ENCODE measurements around the gene FLRT1. TPM values are rescaled to one million over a fixed set of nuclear protein-coding genes. Genes with fewer than 3 reads are reported as not detected.

Gene FLRT1
- total RNA-seq, 1 donor from 2014 or later: 3.7 TPM

GRCh38 chr11:64023712-64024710, 11.7 kb upstream of the FLRT1 start:
- no peak for DNase-seq

- DNase-seq: no peak
Observed at GRCh38 chr11:64025205-64025604, 10.5 kb upstream of the FLRT1 start.

- no peak for DNase-seq
Observed at GRCh38 chr11:64026575-64027205, 9.0 kb upstream of the FLRT1 start.

GRCh38 chr11:64027651-64028397, 7.9 kb upstream of the FLRT1 start:
- no peak for DNase-seq

GRCh38 chr11:64028398-64029115, 7.2 kb upstream of the FLRT1 start:
- peak; percentile 68 for DNase-seq

GRCh38 chr11:64029773-64030172, 6.0 kb upstream of the FLRT1 start:
- DNase-seq: no peak

- no peak for DNase-seq
Observed at GRCh38 chr11:64031001-64031400, 4.7 kb upstream of the FLRT1 start.

GRCh38 chr11:64032050-64032449, 3.7 kb upstream of the FLRT1 start:
- DNase-seq: no peak

- DNase-seq: no peak
Observed at GRCh38 chr11:64034411-64034811, 1.3 kb upstream of the FLRT1 start.

GRCh38 chr11:64035081-64035524, 628 bp upstream of the FLRT1 start:
- DNase-seq: no peak

GRCh38 chr11:64036087-64037026, 626 bp downstream of the FLRT1 start:
- peak; percentile 74 for DNase-seq

GRCh38 chr11:64037027-64037634, 1.4 kb downstream of the FLRT1 start:
- peak; percentile 32 for DNase-seq

GRCh38 chr11:64038500-64038899, 2.8 kb downstream of the FLRT1 start:
- no peak for DNase-seq

GRCh38 chr11:64039012-64039665, 3.4 kb downstream of the FLRT1 start:
- no peak for DNase-seq

- DNase-seq: peak; percentile 36
Observed at GRCh38 chr11:64040684-64041322, 5.1 kb downstream of the FLRT1 start.

- DNase-seq: no peak
Observed at GRCh38 chr11:64041846-64042245, 6.1 kb downstream of the FLRT1 start.

- no peak for DNase-seq
Observed at GRCh38 chr11:64042301-64042700, 6.6 kb downstream of the FLRT1 start.

- DNase-seq: no peak
Observed at GRCh38 chr11:64043545-64043944, 7.8 kb downstream of the FLRT1 start.

GRCh38 chr11:64044730-64045393, 9.1 kb downstream of the FLRT1 start:
- DNase-seq: peak; percentile 44

Measured in tongue (tissue), 2 donors.